Endothelial cell of umbilical vein (primary cell): ENCODE results near the gene RSPRY1. TPM values are rescaled to one million over a fixed set of nuclear protein-coding genes. Genes with fewer than 3 reads are reported as not detected.

Experiments
- BruUV-seq: library from RNA; stranded (reverse); fragments of 400-500 nt; replicated peaks from 2 replicates; lab custom pipeline; 2021; lab: Mats Ljungman, UMichigan
- CTCF ChIA-PET: fragments of 300-600, 350-600 bp; sonication (Branson Sonifier 250); formaldehyde crosslinking; loops from one replicate; lab custom pipeline; 2021; ENCODE audit warnings: antibody characterized with exemption, inconsistent platforms; lab: Charles Lee
- POLR2A ChIA-PET: fragments of 300-600, 350-600 bp; sonication (Branson Sonifier 250); formaldehyde crosslinking; loops from one replicate; lab custom pipeline; 2021; ENCODE audit warnings: antibody characterized with exemption, inconsistent platforms; lab: Charles Lee
- DNase-seq: peaks from one replicate; pipeline ENCODE4 v3.0.0-alpha.2; 2011; ENCODE audit warnings: low read depth, low spot score
- FAIRE-seq: peaks from 2 replicates; lab custom pipeline; 2011; peaks lifted over from hg19 to GRCh38; lab: Jason Lieb, UNC
- H2AFZ ChIP-seq: 2 replicates; pipeline ENCODE4 v1.6.0; 2012; ENCODE audit warnings: low read depth, low read length, control low read depth, inconsistent platforms
- H3K27ac ChIP-seq: 2 replicates; pipeline ENCODE4 v1.5.1; 2011; ENCODE audit warnings: low read depth, mild to moderate bottlenecking, control low read depth, low read length, moderate library complexity; ENCODE audit not compliant: insufficient read depth
- H3K27me3 ChIP-seq, 2 experiments: 2 replicates each; pipeline versions ENCODE4 v1.6.0 to v1.6.1; 2011; ENCODE audit warnings: low read length in 2 of 2, mixed read lengths in 1 of 2; ENCODE audit not compliant: control insufficient read depth in 2 of 2, insufficient read depth in 2 of 2
- H3K36me3 ChIP-seq, 2 experiments: 2 replicates in 1 of 2; 3 replicates in 1 of 2; pipeline ENCODE4 v1.5.1; 2011; ENCODE audit warnings: low read length in 2 of 2, mild to moderate bottlenecking in 1 of 2, moderate library complexity in 1 of 2; ENCODE audit not compliant: control insufficient read depth in 2 of 2, insufficient read depth in 2 of 2; ENCODE audit errors: extremely low read depth in 1 of 2
- H3K4me1 ChIP-seq: 3 replicates; pipeline ENCODE4 v1.5.1; 2011; ENCODE audit warnings: mild to moderate bottlenecking, low read length; ENCODE audit not compliant: control insufficient read depth, insufficient read depth; ENCODE audit errors: extremely low read depth
- H3K4me2 ChIP-seq: 2 replicates; pipeline ENCODE4 v1.6.1; 2011; ENCODE audit warnings: low read length, control low read depth, mixed read lengths; ENCODE audit not compliant: insufficient read depth
- H3K4me3 ChIP-seq, 3 experiments: fragments of 200-600 bp in 1 of 3; sonication (generic), shearing (Covaris generic) in 1 of 3; replicated peaks in 1 of 3; 2 replicates each; pipeline ENCODE4 v1.5.1; 2011 to 2016; ENCODE audit warnings: control low read depth in 3 of 3, low read length in 3 of 3, mild to moderate bottlenecking in 2 of 3, inconsistent platforms in 1 of 3, low read depth in 1 of 3, moderate library complexity in 1 of 3; ENCODE audit not compliant: insufficient read depth in 1 of 3
- H3K79me2 ChIP-seq: 2 replicates; pipeline ENCODE4 v1.6.0; 2012; ENCODE audit warnings: low read length, inconsistent platforms; ENCODE audit not compliant: control insufficient read depth, insufficient read depth
- H3K9ac ChIP-seq: replicated peaks from 2 replicates; pipeline ENCODE3; 2011; ENCODE audit warnings: low read length, control low read depth; ENCODE audit not compliant: insufficient read depth; ENCODE audit errors: extremely low read depth
- H3K9me1 ChIP-seq: replicated peaks from 3 replicates; pipeline ENCODE4 v1.6.0; 2011; ENCODE audit warnings: mild to moderate bottlenecking, low read length; ENCODE audit not compliant: control insufficient read depth, insufficient read depth; ENCODE audit errors: extremely low read depth
- H3K9me3 ChIP-seq: replicated peaks from 2 replicates; pipeline ENCODE4 v1.5.1; 2012; ENCODE audit warnings: low read length, inconsistent platforms; ENCODE audit not compliant: control insufficient read depth, insufficient read depth
- H4K20me1 ChIP-seq: replicated peaks from 2 replicates; pipeline ENCODE3; 2011; ENCODE audit warnings: mild to moderate bottlenecking, low read length; ENCODE audit not compliant: control insufficient read depth, insufficient read depth; ENCODE audit errors: extremely low read depth
- CTCF ChIP-seq, 2 donors: IDR thresholded peaks; 1 replicate in 1 of 2; 2 replicates in 1 of 2; pipeline ENCODE4 v1.5.1; 2011; ENCODE audit warnings: low read length in 2 of 2, mild to moderate bottlenecking in 2 of 2, moderate library complexity in 2 of 2, control low read depth in 1 of 2, inconsistent platforms in 1 of 2, low read depth in 1 of 2; ENCODE audit not compliant: insufficient read depth in 1 of 2; ENCODE audit errors: extremely low read depth in 1 of 2
- EZH2 ChIP-seq: IDR thresholded peaks from 2 replicates; pipeline ENCODE4 v1.6.1; 2012; ENCODE audit warnings: borderline replicate concordance, low read depth, mild to moderate bottlenecking, moderate library complexity, low read length, inconsistent platforms; ENCODE audit not compliant: severe bottlenecking
- FOS ChIP-seq: IDR thresholded peaks from 2 replicates; pipeline ENCODE4 v1.6.1; 2011; ENCODE audit warnings: mild to moderate bottlenecking, low read length, moderate library complexity, borderline replicate concordance; ENCODE audit not compliant: insufficient read depth
- GATA2 ChIP-seq: IDR thresholded peaks from 2 replicates; pipeline ENCODE4 v1.7.0; 2011; ENCODE audit warnings: low read depth, mild to moderate bottlenecking, moderate library complexity, mixed read lengths, low read length; ENCODE audit not compliant: insufficient read length, insufficient read depth
- JUN ChIP-seq: IDR thresholded peaks from 2 replicates; pipeline ENCODE4 v1.6.1; 2011; ENCODE audit warnings: borderline replicate concordance, low read depth; ENCODE audit not compliant: insufficient read length, insufficient read depth
- MAX ChIP-seq: IDR thresholded peaks from 2 replicates; pipeline ENCODE4 v1.6.1; 2011; ENCODE audit not compliant: insufficient read depth, insufficient read length
- MYC ChIP-seq: IDR thresholded peaks from one replicate; pipeline ENCODE4 v1.6.1; 2011; ENCODE audit warnings: mild to moderate bottlenecking, low read depth, low read length
- POLR2A ChIP-seq: IDR thresholded peaks from 2 replicates; pipeline ENCODE4 v1.6.1; 2012; ENCODE audit warnings: low read depth, mild to moderate bottlenecking, control low read depth, low read length
- POLR2AphosphoS5 ChIP-seq: IDR thresholded peaks from 2 replicates; pipeline ENCODE4 v1.6.1; 2012; ENCODE audit warnings: low read depth, mild to moderate bottlenecking, control low read depth, low read length, moderate library complexity; ENCODE audit not compliant: insufficient read depth
- dilution Hi-C: fragments of 300-500 bp; cut with MboI; formaldehyde crosslinking; loops from one replicate; pipeline ENCODE4 v1.15.0; 2019; ENCODE audit warnings: low sequenced_read_pairs; ENCODE audit not compliant: extremely low pct_ligation_motif_present
- intact Hi-C: fragments of 100-400 bp; cut with micrococcal nuclease; formaldehyde crosslinking; loops from one replicate; pipeline ENCODE4 v1.10.0; 2022
- polyA plus RNA-seq, 4 experiments: library from polyadenylated mRNA; depleted of rRNA in 3 of 4; stranded (reverse) in 3 of 4; unstranded in 1 of 4; fragments of >200 nt; gene quantifications; 2 replicates each; pipeline versions ENCODE4 v1.2.1 to v1.2.3, GENCODE V29; 2011 to 2012; ENCODE audit warnings: missing spikeins in 1 of 4
- total RNA-seq: library from RNA; stranded (reverse); gene quantifications from 2 replicates; pipeline ENCODE4 v1.2.3, GENCODE V29; 2021

RSPRY1 gene
- total and polyA plus RNA-seq, 2 donors (not counting 3 experiments of a cell fraction or from before 2014, with no cell fraction given): 28.5 to 55.1 TPM

- intact Hi-C loops: no loop called here
- BruUV-seq: no TSS peak
- Histone ChIP-seq H3K4me1 (peaks cover 16% of the 10 kb centered on the region), H3K27me3 (no peaks in the 10 kb centered on the region), H3K4me2 (no peak overlapping the region), H3K27ac (no peak overlapping the region), H4K20me1 (peaks cover 2% of the 10 kb centered on the region), H3K4me3 (no peak overlapping the region), H2AFZ (no peak overlapping the region), H3K9ac (no peak overlapping the region), H3K9me3 (no peaks in the 10 kb centered on the region), H3K79me2 (peaks cover 28% of the 10 kb centered on the region), H3K9me1 (no peaks in the 10 kb centered on the region), H3K36me3 (peaks cover 0 to 2% of the 10 kb centered on the region in 2 experiments)
- FAIRE-seq (peak; percentile 70), DNase-seq (peak; percentile 45)
- CTCF ChIA-PET: interaction anchor here (1.0 to 1.4 kb wide), 3 partner anchors 17 to 85 kb away, joined by 3 to 6 read pairs (median 4); partner anchors contain the start of gene CPNE2
- no peak for TF ChIP-seq POLR2A
- TF ChIP-seq EZH2: no peak
- no peak for TF ChIP-seq MYC
- TF ChIP-seq JUN: no peak
- no peak for TF ChIP-seq FOS
- TF ChIP-seq CTCF (IDR thresholded peaks at IDR 0.05; ENCODE audit: extremely low read depth in 1 of 2, insufficient read depth in 1 of 2, low read depth in 1 of 2, low read length in 2 of 2): no peak
- no peak for TF ChIP-seq POLR2AphosphoS5
- TF ChIP-seq GATA2: no peak
- no peak for TF ChIP-seq MAX
- POLR2A ChIA-PET: no interaction called here
- dilution Hi-C loops: no loop called here
Observed at GRCh38 chr16:57178196-57178595, 7.9 kb upstream of the RSPRY1 start.
